ENCODE measurements around the gene CCDC85C. TPM values are rescaled to one million over a fixed set of nuclear protein-coding genes. Genes with fewer than 3 reads are reported as not detected.

CCDC85C gene
- total and polyA plus RNA-seq, 2 of the 4 experiments (the other 2 are of a cell fraction), result 16.0 to 19.0 TPM

GRCh38 chr14:99586054-99586760 is 17.8 kb downstream of the CCDC85C start (continued):
- no peak for TF ChIP-seq CTCF (conservative IDR thresholded peaks at IDR 0.05; ENCODE audit: low read depth, low read length)

- no peak overlapping the region for H2BK120ac ChIP-seq (ENCODE audit: low read depth, low read length)
- no TSS peak for BruUV-seq (replicated peaks)
- no peak overlapping the region for H3K56ac ChIP-seq (ENCODE audit: extremely low read depth, insufficient read depth, low read length)
- H3K79me1 ChIP-seq (ENCODE audit: low read depth in 1 of 2, low read length in 2 of 2), result peaks cover 50 to 93% of the 10 kb centered on the region in 2 experiments
- no peak overlapping the region for H3K9ac ChIP-seq (ENCODE audit: low read depth, low read length)
- no peak overlapping the region for H3K23ac ChIP-seq (ENCODE audit: low read depth, low read length)
- in situ Hi-C loops (cut with MboI; ENCODE audit: low sequenced_read_pairs) (no loop called here), intact Hi-C loops (cut with micrococcal nuclease) (no loop called here), dilution Hi-C loops (cut with HindIII; ENCODE audit: low sequenced_read_pairs, unreplicated experiment) (no loop called here)
- H3K4me1 ChIP-seq (ENCODE audit: control insufficient read depth, insufficient read depth, low read length), result peaks cover 36% of the 10 kb centered on the region
- no peak overlapping the region for H3K4me3 ChIP-seq (ENCODE audit: insufficient read depth, low read depth, low read length)
- no peak overlapping the region; the same call in 1 of the 2 replicates for H2AK5ac ChIP-seq (ENCODE audit: low read depth, low read length)
- H3K9me1 ChIP-seq (ENCODE audit: insufficient read depth, low read length), result peaks cover 40% of the 10 kb centered on the region
- DNase-seq, result no peak
- no peak overlapping the region for H3K4ac ChIP-seq (ENCODE audit: low read depth, low read length)
- ChIA-PET CTCF (no interaction called here), POLR2A (ENCODE audit: unreplicated experiment) (no interaction called here)
- no peak overlapping the region for H4K5ac ChIP-seq (ENCODE audit: low read depth, low read length)
- WGBS, 2 experiments (ENCODE audit: extremely low coverage in 2 of 2, insufficient read length in 1 of 2), result no CpG with 5 or more reads among the region's 3 CpGs
- H3K18ac ChIP-seq (ENCODE audit: low read depth, low read length), result no peak overlapping the region
- H3K36me3 ChIP-seq (ENCODE audit: control insufficient read depth, insufficient read depth, low read length), result no peaks in the 10 kb centered on the region
- no peak overlapping the region for H2BK15ac ChIP-seq (ENCODE audit: low read depth, low read length)
- peaks cover 20% of the 10 kb centered on the region for H4K20me1 ChIP-seq (ENCODE audit: insufficient read depth, low read length)
- no peaks in the 10 kb centered on the region for H3K27me3 ChIP-seq (ENCODE audit: control insufficient read depth, insufficient read depth, low read length)
- H3K9me3 ChIP-seq (ENCODE audit: control insufficient read depth, insufficient read depth, low read length), result no peaks in the 10 kb centered on the region
- no peak overlapping the region for H3K27ac ChIP-seq (ENCODE audit: insufficient read depth, low read length)
- H2BK5ac ChIP-seq (ENCODE audit: low read depth, low read length, poor library complexity, severe bottlenecking), result no peak overlapping the region
- H2BK20ac ChIP-seq (ENCODE audit: low read depth, low read length), result no peak overlapping the region
- H2AFZ ChIP-seq (replicated peaks; ENCODE audit: low read length, poor library complexity), result no peak overlapping the region
- H4K8ac ChIP-seq (ENCODE audit: low read depth in 2 of 2, low read length in 2 of 2), result no peak overlapping the region
- H3K14ac ChIP-seq (replicated peaks; ENCODE audit: low read depth, low read length), result no peak overlapping the region
- ATAC-seq (ENCODE audit: low read depth), result no peak
- H2AK9ac ChIP-seq (replicated peaks; ENCODE audit: low read depth, low read length, poor library complexity), result no peak overlapping the region
- H3K4me2 ChIP-seq (ENCODE audit: low read depth, low read length), result no peak overlapping the region
- no peak overlapping the region for H4K91ac ChIP-seq (ENCODE audit: insufficient read depth, low read depth, low read length)
- TF ChIP-seq FOS (IDR thresholded peaks at IDR 0.05; ENCODE audit: low read depth, low read length), result no peak
- TF ChIP-seq SMC3 (IDR thresholded peaks at IDR 0.05; ENCODE audit: low read depth, low read length), result no peak
- no peak for TF ChIP-seq POLR2A (IDR thresholded peaks at IDR 0.05; ENCODE audit: low read depth, low read length)
- TF ChIP-seq RCOR1 (IDR thresholded peaks at IDR 0.05; ENCODE audit: insufficient replicate concordance, low read length), result no peak
- no peak for TF ChIP-seq MXI1 (IDR thresholded peaks at IDR 0.05; ENCODE audit: borderline replicate concordance, low read depth, low read length)
- no peak for TF ChIP-seq CHD1 (IDR thresholded peaks at IDR 0.05; ENCODE audit: low read depth, low read length)
- TF ChIP-seq BHLHE40 (IDR thresholded peaks at IDR 0.05; ENCODE audit: low read depth, low read length), result no peak
- no peak for TF ChIP-seq ELK1 (IDR thresholded peaks at IDR 0.05; ENCODE audit: borderline replicate concordance, low read depth, low read length)
- no peak for TF ChIP-seq CTCF (conservative IDR thresholded peaks at IDR 0.05; ENCODE audit: low read depth, low read length)
- no peak for TF ChIP-seq RFX5 (IDR thresholded peaks at IDR 0.05; ENCODE audit: low read depth, low read length)
Measured at GRCh38 chr14:99584823-99585222, 19.2 kb downstream of the CCDC85C start.
